ENCODE data around the gene CDC25A.
A peak's percentile ranks its signal among the peaks of the same experiment; 100 is the strongest.

The CDC25A gene

GRCh38 chr3:48189321-48189720 is 1.1 kb upstream of the CDC25A start:
- no peak overlapping the region; the same call in 1 of the 2 replicates for H3K9ac ChIP-seq (ENCODE audit: low read length)
- H3K4me1 ChIP-seq (ENCODE audit: insufficient read depth, low read length, severe bottlenecking) = peaks cover 26% of the 10 kb centered on the region
- H3K9me2 ChIP-seq (ENCODE audit: low read depth, low read length) = no peaks in the 10 kb centered on the region
- peaks cover 13% of the 10 kb centered on the region for H3K79me2 ChIP-seq (ENCODE audit: insufficient read depth, low read length)
- no peaks in the 10 kb centered on the region for H3F3A ChIP-seq (ENCODE audit: insufficient read depth, low read length)
- no peaks in the 10 kb centered on the region for H4K20me1 ChIP-seq (ENCODE audit: insufficient read depth, low read length)
- no peak for TF ChIP-seq EZH2 (IDR thresholded peaks at IDR 0.05; ENCODE audit: borderline replicate concordance, low read length)
- TF ChIP-seq, protein P1, sequence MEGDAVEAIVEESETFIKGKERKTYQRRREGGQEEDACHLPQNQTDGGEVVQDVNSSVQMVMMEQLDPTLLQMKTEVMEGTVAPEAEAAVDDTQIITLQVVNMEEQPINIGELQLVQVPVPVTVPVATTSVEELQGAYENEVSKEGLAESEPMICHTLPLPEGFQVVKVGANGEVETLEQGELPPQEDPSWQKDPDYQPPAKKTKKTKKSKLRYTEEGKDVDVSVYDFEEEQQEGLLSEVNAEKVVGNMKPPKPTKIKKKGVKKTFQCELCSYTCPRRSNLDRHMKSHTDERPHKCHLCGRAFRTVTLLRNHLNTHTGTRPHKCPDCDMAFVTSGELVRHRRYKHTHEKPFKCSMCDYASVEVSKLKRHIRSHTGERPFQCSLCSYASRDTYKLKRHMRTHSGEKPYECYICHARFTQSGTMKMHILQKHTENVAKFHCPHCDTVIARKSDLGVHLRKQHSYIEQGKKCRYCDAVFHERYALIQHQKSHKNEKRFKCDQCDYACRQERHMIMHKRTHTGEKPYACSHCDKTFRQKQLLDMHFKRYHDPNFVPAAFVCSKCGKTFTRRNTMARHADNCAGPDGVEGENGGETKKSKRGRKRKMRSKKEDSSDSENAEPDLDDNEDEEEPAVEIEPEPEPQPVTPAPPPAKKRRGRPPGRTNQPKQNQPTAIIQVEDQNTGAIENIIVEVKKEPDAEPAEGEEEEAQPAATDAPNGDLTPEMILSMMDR (IDR thresholded peaks at IDR 0.05; ENCODE audit: low read length) = no peak
- H2AFZ ChIP-seq (ENCODE audit: low read length) = no peak overlapping the region
- peaks cover 26% of the 10 kb centered on the region for H3K36me3 ChIP-seq (ENCODE audit: insufficient read depth, low read length)
- H3K27me3 ChIP-seq (ENCODE audit: insufficient read depth, low read length) = no peaks in the 10 kb centered on the region
- H3K27ac ChIP-seq (ENCODE audit: low read depth, low read length, poor library complexity, severe bottlenecking) = no peak overlapping the region
- H3K4me3 ChIP-seq (ENCODE audit: low read depth, low read length, poor library complexity, severe bottlenecking) = no peak overlapping the region
- H3K9me3 ChIP-seq (ENCODE audit: low read length) = no peaks in the 10 kb centered on the region
- no peak overlapping the region; the same call in 1 of the 2 replicates for H3K4me2 ChIP-seq (ENCODE audit: low read length)

DNA sequence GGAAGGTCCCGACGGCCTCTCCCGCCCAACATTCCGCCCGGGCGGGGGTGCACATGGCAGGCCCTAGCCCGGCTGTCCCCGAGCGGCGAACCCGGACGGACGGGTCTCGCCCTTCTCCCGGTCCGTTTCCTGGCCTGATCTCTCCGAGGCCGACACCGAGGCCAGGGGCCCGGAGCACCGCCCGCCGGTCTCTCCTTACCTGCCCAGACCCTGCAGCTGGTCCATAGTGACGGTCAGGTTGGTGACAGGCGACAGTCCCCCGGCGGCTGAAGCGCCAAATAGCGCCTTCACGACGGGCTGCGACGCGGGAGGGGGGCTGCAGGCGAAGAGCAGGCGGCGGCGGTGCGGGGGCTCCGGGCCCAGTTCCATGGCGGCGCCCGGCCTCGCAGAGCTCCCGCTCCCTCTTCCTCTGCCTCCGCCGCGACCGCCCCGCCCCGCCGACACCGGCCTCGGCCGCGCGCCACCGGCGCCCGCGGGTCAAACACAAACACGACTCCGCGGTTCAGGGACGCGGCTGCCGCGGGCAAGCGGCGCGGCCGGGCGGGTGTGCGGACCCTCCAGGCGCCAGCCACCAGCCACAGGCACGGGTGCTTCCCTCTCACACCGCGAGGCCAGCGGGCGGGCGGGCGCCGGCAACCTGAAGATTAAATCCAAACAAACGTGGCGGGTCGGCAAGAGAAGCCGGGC is 495 bp downstream of the CDC25A start:
- H3K79me2 ChIP-seq (ENCODE audit: insufficient read depth, low read length) = peaks cover 13% of the 10 kb centered on the region
- no peak for TF ChIP-seq EZH2 (IDR thresholded peaks at IDR 0.05; ENCODE audit: borderline replicate concordance, low read length)
- TF ChIP-seq, protein P1 (IDR thresholded peaks at IDR 0.05; ENCODE audit: low read length) = no peak
- no peak overlapping the region for H2AFZ ChIP-seq (ENCODE audit: low read length)

GRCh38 chr3:48187301-48187578 is 977 bp downstream of the CDC25A start:
- H3K27ac ChIP-seq (ENCODE audit: low read depth, low read length, poor library complexity, severe bottlenecking) = peak overlapping the region; percentile 21
- no peak overlapping the region for H2AFZ ChIP-seq (ENCODE audit: low read length)
- H3K27me3 ChIP-seq (ENCODE audit: insufficient read depth, low read length) = no peaks in the 10 kb centered on the region
- H3K4me1 ChIP-seq (ENCODE audit: insufficient read depth, low read length, severe bottlenecking) = peaks cover 26% of the 10 kb centered on the region
- H3F3A ChIP-seq (ENCODE audit: insufficient read depth, low read length) = no peaks in the 10 kb centered on the region
- H3K4me2 ChIP-seq (ENCODE audit: low read length) = peak overlapping the region; percentile 92
- H3K36me3 ChIP-seq (ENCODE audit: insufficient read depth, low read length) = peaks cover 47% of the 10 kb centered on the region
- H3K9me2 ChIP-seq (ENCODE audit: low read depth, low read length) = no peaks in the 10 kb centered on the region
- H3K79me2 ChIP-seq (ENCODE audit: insufficient read depth, low read length) = peaks cover 13% of the 10 kb centered on the region
- TF ChIP-seq, protein P1 (IDR thresholded peaks at IDR 0.05; ENCODE audit: low read length) = no peak
- TF ChIP-seq EZH2 (IDR thresholded peaks at IDR 0.05; ENCODE audit: borderline replicate concordance, low read length) = no peak
- H3K9ac ChIP-seq (ENCODE audit: low read length) = peak overlapping the region; percentile 93
- no peaks in the 10 kb centered on the region for H4K20me1 ChIP-seq (ENCODE audit: insufficient read depth, low read length)
- peak overlapping the region; percentile 79 for H3K4me3 ChIP-seq (ENCODE audit: low read depth, low read length, poor library complexity, severe bottlenecking)
- no peaks in the 10 kb centered on the region for H3K9me3 ChIP-seq (ENCODE audit: low read length)

More for the DNA sequence above, 495 bp downstream of the CDC25A start:
- no peaks in the 10 kb centered on the region for H3K9me3 ChIP-seq (ENCODE audit: low read length)
- H3K9me2 ChIP-seq (ENCODE audit: low read depth, low read length) = no peaks in the 10 kb centered on the region
- H3K4me1 ChIP-seq (ENCODE audit: insufficient read depth, low read length, severe bottlenecking) = peaks cover 26% of the 10 kb centered on the region
- peak overlapping the region; percentile 92 for H3K4me2 ChIP-seq (ENCODE audit: low read length)
- H3K27me3 ChIP-seq (ENCODE audit: insufficient read depth, low read length) = no peaks in the 10 kb centered on the region
- H3K36me3 ChIP-seq (ENCODE audit: insufficient read depth, low read length) = peaks cover 42% of the 10 kb centered on the region
- peak overlapping the region; percentile 79 for H3K4me3 ChIP-seq (ENCODE audit: low read depth, low read length, poor library complexity, severe bottlenecking)
- peak overlapping the region; percentile 73 for H3K27ac ChIP-seq (ENCODE audit: low read depth, low read length, poor library complexity, severe bottlenecking)
- H3F3A ChIP-seq (ENCODE audit: insufficient read depth, low read length) = no peaks in the 10 kb centered on the region
- peak overlapping the region; percentile 93 for H3K9ac ChIP-seq (ENCODE audit: low read length)
- no peaks in the 10 kb centered on the region for H4K20me1 ChIP-seq (ENCODE audit: insufficient read depth, low read length)
